Hematopoietic multipotent progenitor cell treated with erythropoietin and hydrocortisone succinate and interleukin-3 and kit ligand, for 17 days (in vitro differentiated cells): Measurements from ENCODE around the gene IRX4.

ENCODE experiments used
- DNase-seq: peaks from one replicate; pipeline ENCODE4 v3.0.0-alpha.2; 2015; ENCODE audit warnings: low spot score

The IRX4 gene

DNA sequence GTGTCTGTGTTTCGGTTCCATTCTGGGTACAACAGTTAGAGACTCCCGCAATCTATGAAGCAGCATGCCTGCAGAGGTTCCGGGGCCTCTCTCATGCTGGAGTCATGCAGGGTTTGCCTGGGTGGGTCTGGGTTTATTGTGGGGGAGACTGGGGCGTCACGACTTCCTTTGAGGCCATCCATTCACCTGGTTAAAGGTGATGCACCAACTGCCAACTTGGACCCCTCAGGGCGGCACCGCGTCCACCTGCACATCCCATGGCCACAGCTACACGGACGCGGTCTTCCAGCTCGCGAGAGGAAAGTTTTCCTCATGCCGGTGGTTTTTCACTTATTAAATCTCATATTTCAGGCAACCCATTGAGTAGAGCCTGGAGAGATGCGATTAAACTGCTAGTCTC lies 30.9 kb upstream of the IRX4 start:
- no peak for DNase-seq

DNA sequence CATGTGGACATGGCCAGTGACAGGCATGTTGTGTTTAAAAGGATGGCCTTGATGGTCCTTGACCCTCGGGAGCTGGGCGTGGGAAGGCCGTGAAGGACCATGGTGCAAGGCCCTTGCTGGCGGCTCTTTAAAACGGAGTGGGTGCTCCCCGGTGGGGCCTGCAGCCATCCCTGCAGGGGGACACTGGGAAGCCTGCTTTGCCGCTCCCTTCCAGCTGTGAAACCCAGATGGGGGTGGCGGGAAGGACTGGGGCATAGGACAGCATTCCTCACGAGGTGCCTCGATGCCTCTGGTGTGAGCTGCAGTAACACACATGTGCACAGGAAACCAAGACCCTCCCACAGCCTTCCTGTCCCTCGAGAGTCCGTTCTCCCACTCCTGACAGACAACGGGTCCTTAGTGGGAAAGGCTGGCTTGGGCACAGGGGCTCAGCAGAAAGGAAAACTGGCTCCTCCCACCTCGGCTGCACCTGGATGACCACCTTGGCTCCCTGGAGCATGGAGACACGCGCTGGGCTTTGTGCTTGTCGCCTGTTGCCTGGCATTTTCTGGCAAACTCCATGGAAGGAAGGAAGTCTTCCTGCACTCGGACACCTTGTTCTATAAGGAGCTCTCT lies 30.3 kb upstream of the IRX4 start:
- no peak for DNase-seq

DNA sequence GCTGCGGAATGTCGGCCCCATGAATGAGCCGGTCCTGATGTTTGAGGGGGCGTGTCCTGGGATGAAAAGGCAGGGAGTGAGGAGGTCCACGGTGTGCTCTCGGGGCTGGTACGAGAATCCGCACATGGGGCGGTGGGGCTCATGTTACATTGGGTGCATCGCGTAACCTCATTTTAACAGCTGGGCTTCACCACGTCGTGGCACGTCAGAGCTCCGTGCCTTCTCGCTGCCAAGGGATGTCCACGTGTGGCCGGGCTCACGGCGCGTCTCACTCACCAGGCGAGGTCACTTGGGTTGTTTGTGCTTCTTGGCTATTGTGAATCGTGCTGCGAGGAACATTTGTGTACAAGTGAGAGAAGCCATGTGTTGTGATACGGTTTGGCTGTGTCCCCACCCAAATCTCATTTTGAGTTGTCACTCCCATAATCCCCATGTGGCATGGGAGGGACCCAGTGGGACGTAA lies 29.1 kb upstream of the IRX4 start:
- DNase-seq = no peak

DNA sequence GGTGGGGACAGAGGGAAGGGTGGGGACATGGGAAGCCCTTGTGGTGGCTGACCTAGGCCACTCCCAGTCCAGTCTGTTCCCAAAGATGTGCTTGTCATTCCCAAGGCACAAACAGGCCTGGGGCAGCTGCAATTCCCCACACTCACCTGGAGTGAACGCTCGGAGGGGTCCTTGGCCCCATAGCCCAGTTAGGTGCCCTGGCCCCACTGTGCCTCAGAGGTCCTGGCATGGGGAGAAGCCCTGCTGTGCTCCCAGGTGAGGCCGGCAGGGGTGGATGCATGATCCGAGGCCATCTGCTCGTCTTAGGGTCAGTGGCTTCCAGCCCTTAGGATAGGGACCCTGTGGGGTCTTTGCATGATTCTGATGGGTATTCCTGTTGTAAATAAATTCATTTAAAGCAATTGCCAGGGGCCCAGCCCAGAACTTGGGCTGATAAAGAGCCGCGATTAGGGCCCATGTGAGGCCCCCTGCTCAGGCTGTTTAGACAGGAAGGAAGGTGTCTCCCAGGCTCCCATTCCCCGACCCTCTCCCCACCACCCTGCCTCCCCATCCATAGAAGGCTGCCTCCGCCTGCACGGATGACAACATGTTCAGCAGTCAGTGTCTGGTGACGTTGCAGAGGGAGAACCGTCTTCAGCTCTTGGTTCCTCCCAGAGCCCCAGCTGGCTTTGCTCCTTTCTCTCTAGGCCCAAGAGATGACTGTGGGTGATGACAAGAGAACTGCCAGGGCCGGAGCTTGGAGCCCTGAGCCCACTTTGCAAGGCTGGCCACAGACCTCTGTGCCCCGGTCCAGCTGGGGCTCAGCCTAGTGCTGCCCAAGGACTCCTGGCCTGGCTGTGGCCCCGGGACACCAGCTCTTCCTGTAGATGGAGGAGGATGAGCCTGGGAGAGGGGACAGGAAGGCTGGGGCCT lies 28.4 kb upstream of the IRX4 start:
- DNase-seq = no peak

DNA sequence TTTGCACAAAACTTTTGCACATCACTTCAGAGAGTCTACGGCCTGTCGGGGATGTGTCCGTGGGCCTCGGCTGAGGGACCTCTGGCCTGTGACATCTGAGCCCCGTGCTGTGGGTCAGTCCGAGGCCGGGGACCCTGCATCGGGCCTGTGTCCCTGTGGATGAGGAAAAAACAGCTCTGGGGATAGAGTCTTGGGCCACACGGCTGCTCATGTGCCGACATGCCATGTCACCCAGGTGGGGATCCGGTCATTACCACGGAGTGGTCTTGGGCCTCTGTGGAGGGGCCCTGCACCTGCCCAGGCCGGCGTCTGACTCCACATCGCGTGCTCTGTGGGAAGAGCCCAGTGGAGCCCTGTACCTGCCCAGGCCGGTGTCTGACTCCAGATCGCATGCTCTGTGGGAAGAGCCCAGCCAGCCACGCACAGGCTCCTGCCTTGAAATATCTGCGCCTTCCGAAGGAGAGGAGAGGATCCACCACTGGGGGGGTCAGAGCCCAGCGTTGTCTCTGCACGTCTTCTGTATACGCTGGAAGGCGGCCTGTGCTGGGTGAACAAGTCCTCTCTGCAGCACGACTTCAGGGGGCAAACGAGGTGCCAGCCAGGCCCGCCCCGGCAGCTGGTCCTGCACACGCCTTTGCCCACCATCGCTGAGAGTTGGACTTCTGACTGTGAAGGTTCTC lies 27.5 kb upstream of the IRX4 start:
- DNase-seq = no peak

DNA sequence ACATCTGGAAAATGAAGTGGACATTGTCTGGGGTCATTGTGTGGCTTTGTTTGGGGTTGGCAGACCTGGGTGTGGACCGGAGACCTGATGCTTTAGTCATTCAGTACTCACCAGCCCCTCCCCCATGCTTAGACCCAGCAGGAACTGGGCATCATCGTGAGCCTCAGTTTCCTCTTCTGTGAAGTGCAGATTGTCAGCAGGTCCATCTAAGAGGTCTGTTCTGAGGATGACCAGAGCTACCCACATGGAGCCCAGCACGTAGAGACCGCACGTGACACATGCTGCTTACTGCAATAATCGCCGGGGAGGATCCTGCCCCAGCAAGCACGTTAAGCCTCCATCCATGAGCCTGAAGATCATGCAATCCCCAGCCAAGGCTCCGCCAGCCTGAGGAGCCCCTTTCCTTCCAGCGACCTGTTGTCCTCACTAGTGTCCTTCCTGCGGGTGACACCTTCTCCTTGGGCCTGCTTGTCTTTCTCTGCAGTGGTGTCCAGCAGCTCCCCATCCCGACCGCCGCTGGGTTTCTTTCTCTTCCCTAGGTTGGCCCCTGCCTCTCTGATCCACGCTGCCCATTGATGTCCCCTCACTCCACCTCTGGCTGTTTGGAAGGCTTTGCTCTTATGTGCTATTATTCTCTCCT lies 26.7 kb upstream of the IRX4 start:
- DNase-seq = no peak

DNA sequence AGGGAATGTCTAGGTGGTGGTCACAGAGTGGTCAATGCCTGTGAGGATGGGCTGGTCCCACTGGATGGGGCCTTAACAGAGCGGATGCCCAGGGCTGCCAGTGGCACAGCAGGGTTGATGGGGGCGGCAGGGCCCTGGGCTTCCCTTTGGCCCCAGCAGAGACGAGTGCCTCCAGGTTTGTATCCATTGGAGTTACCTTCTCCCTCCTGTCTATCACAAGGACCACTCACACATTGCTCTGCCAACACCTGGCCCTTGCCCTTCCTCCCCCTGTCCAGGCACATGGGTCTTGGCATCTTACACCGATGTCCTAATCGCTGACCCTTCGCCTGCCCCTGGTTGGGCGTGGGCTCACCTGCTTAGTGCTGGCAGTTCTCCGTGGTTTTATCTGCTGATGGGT lies 26.2 kb upstream of the IRX4 start:
- DNase-seq = no peak

DNA sequence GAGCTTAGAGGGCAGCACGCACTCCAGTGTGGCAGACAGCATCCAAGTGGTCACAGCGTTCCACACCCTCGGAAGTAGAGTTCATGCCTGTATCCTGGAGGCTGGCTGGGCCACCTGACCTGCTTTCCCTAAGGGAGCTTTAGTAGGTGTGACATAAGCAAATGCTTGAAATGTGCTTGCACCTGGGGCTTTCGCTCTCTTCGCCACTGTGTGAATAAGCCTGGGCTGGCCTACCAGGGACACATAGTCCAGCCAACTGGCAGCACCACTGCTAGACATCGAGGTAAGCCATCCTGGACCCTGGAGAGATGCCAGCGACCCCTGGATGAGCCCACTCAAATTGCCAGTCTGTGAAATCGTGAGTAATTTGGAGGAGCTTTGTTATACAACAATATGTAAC lies 24.9 kb upstream of the IRX4 start:
- no peak for DNase-seq

DNA sequence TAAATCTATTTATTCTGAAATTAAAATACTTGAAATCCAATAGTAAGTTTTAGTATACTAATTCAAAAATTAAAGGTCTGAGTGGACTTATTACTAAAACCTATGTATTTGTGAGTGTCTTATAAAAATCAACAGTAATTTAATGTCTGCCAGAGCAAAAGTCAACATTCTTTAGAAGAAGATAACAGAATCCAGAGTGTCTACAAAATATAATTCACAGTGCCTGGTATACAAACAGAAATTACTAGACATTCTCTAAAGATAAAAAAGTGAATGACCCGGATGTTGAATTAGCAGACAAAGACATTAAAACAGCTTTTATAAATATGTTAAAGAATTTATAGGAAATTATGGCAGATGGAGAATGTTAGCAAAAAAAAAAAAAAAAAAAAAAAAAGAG lies 22.4 kb upstream of the IRX4 start:
- DNase-seq = no peak

DNA sequence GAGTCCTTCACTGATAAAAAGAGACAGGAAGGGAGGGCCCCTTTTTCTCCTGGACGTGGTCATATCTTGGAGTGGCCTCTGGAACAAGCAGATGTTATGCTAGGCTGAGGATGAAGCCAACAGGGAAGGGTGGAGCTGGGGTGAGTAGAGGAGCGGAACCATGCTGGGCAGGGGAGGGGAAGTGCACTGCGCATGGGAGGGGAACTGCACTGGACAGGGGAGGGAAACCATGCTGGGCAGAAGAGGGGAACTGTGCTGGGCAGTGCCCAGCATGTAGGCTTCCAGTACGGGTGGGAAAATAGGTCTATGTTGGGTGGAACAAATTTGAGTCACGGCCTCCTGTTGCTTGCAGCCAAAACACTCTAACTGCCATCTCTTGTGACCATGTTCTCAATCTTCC lies 19.3 kb upstream of the IRX4 start:
- DNase-seq = no peak

DNA sequence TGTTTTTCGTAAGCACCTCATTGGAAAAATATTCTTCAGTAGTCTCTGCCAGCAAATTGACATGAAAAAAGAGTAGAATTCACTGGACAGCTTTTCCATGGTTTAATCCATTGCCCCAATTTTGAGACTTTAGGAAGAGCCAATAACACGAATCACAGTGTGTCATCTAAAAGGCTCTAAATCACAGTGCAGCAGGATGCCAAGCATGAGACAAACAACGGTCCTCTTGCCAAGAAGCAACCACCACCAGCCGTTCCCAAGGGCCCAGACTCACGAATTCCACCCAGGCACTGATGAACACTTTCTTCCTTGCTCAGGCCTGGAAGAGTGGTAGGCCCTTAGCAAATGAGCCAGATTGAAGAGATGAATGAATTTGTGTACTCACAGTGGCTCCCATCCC lies 18.3 kb upstream of the IRX4 start:
- no peak for DNase-seq

DNA sequence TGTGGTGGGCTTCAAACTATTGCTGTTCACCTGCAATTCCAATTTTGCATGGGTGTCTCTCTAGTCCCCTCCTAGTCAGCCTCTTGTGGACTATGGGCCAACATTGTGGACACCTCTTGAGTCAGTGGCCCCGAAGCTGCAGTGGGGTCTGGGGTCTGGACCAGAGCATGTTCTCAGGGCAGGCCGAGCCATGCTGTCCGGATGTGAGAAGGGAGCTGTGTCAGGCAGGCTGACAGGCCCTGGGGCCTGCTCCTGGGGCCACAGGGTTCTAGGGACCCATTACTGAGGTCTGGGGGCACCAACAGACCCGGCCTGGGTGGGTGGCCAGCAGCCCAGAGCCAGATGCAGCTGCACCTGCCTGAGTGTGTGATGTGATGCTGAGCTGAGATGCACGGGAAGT lies 16.5 kb upstream of the IRX4 start:
- DNase-seq = no peak

DNA sequence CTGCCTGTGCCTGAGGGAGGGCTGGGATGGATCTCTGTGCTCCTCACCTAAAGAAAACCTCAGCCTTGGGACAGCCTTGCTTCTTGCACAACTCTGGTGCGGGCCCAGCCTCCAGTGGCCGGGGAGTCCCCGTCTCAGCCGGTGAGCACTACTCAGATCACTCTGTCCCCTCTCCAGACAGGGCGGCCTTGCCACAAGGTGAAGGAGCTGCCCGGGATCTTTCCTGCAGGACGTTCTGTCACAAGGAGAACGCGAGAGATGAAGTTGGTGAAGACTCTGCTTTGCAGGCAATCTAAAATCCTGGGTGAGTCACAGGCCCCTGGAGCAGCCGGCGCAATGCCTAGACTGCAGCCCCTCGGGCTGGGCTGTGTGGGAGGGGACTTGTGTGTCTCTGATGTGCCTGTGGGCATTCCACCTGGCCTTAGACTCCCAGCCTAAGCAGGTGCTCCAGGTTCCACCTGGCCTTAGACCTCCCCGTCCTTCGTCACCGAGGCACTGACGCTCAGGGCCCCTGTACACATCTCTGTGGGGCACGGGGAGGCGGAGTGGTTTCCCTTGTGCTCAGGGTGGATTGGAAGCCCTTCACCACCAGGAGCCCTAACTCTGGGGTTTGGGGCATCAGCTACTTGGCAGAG lies 15.2 kb upstream of the IRX4 start:
- no peak for DNase-seq

DNA sequence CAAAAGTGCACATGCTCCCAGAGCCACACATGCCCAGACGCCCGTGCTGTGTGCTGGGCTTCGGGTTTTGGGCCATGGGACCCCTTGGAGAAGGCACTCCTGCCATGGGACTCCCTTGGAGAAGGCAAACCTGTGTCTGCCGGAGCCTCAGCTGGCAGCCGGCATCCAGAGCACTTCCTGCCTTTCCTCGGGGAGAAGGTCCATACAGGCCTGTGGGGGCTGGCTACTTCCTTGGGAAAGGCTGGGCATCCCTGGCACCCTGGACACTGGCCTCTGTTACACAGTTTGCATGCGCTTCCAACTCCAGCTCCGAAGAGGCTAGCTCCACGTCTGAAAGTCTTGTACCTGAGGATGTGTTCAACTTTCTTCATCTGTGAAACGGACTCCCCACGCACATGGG lies 14.7 kb upstream of the IRX4 start:
- no peak for DNase-seq

DNA sequence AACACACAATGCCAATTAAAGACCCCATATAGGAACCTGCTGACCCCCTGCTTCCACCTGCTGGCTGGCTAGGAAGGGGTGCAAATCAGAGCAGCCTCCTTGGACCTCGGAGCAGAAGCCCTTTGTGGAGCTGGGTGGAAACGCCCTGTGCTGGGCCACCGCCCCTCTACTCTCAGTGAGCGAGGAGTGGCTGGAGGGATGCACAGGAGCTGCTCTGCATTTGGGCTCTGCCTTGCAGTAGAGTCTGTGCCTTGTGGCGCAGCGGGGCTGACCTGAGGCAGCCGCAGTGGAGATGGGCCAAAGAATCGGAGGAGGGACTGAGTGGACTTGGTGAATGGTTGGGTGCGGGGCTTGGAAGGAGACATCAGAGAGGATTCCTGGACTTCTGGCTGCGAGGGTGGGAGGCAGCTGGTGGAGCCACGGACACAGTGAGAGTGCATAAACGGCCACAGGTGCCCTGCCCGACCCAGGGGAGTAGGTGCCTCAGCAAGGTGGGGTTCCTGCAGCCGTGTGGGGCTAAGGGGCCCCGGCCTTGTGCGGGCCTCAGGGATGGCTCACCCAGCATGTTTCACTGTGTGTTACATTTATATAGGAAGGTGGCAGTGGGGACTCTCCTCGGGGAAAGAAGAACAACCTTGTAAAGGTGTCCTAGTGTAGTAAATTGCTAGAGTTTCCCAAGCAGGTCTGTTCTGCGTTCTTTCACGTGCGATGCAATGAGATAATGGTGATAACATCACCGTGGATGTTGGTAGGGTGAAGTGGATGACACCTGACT lies 14.1 kb upstream of the IRX4 start:
- no peak for DNase-seq

DNA sequence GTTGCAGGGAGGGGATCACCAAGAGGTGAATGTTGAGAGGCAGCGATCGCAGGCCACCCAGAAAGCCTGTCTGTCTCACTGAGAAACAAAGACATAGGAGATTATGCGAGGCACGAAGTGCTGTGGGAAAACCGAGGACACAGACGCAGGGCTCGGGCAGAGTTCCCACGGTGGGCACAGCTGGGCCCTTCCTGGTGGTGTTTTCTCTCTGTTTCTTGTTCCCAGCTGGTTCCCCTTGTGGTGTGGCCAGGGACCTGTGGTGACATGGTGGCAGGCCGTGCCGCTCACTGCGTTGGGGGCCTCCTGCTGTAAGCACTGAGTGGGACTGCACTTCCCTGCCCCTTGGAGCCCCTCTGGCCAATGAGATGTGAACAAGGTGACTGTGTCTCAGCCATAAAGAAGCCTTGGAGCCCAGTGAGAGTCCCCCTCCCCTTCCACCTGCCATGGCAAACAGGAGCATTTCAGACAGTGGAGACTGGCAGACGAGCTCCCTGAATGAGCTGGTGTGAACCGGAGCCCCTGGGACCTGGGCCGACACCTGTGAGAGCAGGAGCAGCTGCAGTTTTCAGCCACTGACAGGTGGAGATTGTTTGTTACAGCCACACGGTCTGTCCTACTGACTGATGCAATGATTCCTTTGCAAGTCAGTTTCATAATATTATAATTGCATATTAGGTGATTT lies 13.2 kb upstream of the IRX4 start:
- DNase-seq = no peak

DNA sequence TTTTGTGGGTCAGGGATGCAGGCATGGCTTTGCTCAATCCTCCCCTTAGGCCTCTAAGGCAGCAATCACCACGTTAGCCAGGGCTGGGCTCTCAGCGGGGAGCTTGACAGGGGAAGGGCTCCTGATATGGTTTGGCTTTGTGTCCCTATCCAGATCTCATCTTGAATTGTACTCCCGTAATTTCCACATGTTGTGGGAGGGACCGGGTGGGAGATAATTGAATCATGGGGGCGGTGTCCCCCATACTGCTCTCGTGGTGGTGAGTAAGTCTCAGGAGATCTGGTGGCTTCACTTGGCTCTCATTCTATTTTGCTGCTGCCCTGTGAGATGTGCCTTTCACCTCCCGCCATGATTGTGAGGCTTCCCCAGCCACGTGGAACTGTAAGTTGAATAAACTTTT lies 11.5 kb upstream of the IRX4 start:
- DNase-seq = no peak

DNA sequence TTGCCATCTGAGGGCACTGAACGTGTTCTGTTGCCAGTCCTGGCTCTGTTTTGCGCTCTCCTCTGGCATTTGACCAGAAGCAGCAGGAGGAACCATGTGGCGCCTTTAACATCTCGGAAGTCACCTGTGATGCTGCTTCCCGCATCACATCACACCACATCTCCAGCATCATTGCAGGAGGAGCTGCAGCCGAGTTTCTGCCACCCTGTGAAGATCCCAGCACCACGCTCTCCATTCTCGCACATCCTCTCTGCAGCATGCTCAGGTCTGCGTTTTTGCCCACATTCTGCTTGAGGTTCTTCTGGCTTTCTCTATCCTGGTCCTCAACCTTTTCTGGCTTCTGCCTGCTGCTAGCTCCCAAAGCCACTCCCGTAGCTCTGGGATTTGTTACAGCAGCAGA lies 11.0 kb upstream of the IRX4 start:
- no peak for DNase-seq

DNA sequence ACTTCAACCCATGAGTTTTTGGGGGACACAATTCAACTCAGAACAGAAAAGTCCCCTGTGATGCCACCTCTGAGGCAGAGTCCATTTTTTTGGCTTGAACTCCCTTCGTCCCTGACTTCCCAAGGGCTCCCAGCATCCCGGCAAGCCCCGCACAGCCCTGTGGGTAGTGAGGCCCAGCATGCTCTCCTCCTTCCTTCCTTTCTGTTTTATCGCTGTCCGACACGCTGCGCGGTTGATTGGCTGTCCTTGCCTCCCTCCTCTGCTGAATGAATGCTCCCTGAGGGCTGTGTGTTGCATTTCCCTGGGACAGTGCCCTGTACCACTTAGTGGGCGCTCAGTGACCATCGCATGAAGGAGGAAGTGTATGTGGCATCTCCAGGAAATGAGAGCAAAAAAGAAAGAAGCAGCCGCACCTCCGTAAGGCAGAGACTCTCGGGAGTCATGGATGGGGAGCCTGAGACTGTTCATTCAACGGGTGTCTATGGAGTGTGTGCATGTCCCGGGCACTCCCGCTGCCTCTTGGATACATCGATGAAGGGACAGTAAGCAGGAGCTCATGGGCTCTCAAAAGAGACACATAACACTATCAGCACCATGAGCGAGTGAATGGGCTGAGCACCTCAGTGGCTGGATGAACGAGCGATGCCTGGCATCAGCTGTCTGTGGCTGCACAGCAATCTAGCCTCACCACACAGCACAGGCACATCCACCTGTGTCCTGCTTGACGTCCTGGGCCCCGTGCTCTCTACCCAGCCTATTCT lies 10.1 kb upstream of the IRX4 start:
- DNase-seq = no peak

DNA sequence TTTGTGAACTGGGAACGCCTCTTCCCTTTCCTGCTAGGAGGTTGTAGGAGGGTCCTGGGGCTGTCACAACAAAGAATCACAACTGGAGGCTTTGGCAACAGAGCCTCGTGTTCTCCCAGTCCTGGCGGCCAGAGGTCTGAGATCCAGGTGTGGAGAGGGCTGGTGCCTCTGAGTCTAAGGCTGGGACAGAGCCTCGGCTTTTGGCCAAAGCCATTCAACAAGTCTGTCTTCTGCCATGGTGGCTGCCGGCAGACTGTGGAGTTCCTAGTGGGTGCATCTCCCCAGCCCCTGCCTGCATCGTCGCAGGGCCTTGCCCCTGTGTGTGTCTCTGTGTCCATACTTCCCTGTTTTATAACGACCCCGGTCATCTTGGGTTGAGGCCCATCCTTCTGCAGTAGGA lies 9.5 kb upstream of the IRX4 start:
- DNase-seq = no peak
